HFFc6 (cell line): ENCODE data around the gene PTP4A1. TPM values are rescaled to one million over a fixed set of nuclear protein-coding genes. Genes with fewer than 3 reads are reported as not detected.

Source experiments
- DNase-seq: peaks from one replicate; pipeline ENCODE4 v3.0.0-alpha.2; 2018
- H3K27ac Mint-ChIP-seq: 2 replicates; pipeline ENCODE4 v1.8.0; 2020; ENCODE audit warnings: mild to moderate bottlenecking, mixed read lengths
- H3K27me3 Mint-ChIP-seq: 2 replicates; pipeline ENCODE4 v1.8.0; 2021; ENCODE audit warnings: mild to moderate bottlenecking, moderate library complexity, mixed read lengths; ENCODE audit not compliant: insufficient read depth
- H3K36me3 Mint-ChIP-seq: 2 replicates; pipeline ENCODE4 v1.8.0; 2021; ENCODE audit warnings: low read depth, mixed read lengths
- H3K4me1 Mint-ChIP-seq: 2 replicates; pipeline ENCODE4 v1.8.0; 2020; ENCODE audit warnings: low read depth, mixed read lengths
- H3K4me3 Mint-ChIP-seq: 2 replicates; pipeline ENCODE4 v1.8.0; 2020; ENCODE audit warnings: mild to moderate bottlenecking, moderate library complexity, mixed read lengths
- H3K9me3 Mint-ChIP-seq: 2 replicates; pipeline ENCODE4 v1.8.0; 2020; ENCODE audit warnings: mild to moderate bottlenecking, mixed read lengths
- CTCF ChIP-seq: fragments of 200-600 bp; sonication (generic); IDR thresholded peaks from 2 replicates; pipeline ENCODE4 v1.5.0; 2021; ENCODE audit warnings: antibody characterized with exemption, mild to moderate bottlenecking
- total RNA-seq, 6 experiments: library from RNA; stranded (reverse); fragmentation: NEBNext Ultra II Directional; extraction: Animal tissue kit (Norgen Biotek cat#: 25700); gene quantifications; 2 replicates in 1 of 6; 3 replicates in 5 of 6; pipeline ENCODE4 v1.2.3, GENCODE V29; 2021

Gene PTP4A1
- total RNA-seq, 6 experiments from 2014 or later: 86.1 to 109 (median 98.0) TPM

- Mint-ChIP-seq H3K27me3 (peaks cover 13% of the 10 kb centered on the region), H3K4me3 (no peak overlapping the region), H3K36me3 (no peaks in the 10 kb centered on the region), H3K4me1 (peaks cover 6% of the 10 kb centered on the region), H3K27ac (no peak overlapping the region), H3K9me3 (no peaks in the 10 kb centered on the region)
- TF ChIP-seq CTCF: no peak
- DNase-seq: no peak
Observed at GRCh38 chr6:63565058-63565726, 7.1 kb upstream of the PTP4A1 start.

DNA sequence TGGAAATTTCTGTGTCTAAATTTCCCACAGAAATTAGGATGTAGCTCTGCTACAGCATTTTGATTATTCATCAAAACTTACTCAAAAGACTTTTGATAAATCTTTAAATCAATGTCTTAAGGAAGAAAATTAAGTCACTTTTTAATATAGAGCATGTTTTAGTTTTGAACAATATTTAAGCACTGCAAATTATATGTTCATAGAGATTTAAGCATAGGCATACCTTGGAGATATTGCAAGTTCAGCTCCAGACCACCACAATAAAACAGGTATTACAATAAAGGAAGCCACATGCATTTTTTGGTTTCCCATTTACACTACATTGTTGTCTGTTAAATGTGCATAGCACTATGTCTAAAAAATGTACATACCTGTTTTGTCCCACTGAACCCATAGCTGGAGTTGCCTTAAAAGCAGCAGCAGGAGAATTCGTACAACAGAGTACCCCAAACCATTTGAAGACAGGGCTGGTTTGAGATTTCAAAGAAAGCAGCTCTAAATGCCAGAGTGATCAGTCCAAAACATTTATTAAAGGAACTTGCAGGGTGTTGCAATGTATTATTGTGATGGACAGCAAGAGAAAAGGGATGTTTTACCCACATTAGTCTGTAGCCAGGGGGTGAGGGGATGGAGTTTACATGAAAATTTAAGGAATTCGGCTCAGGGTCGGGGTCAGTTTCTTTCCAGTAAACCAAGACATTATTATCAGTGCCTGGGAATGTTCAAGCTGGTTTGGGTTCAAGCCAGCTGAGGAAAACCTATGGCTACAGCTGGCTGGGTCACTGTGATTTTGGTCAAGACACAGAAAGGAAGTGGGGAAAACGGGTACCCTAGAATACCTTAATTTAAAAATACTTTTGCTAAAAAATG is 6.3 kb upstream of the PTP4A1 start:
- H3K27me3 Mint-ChIP-seq: peaks cover 12% of the 10 kb centered on the region
- no peaks in the 10 kb centered on the region; the same call in 1 of the 2 replicates for H3K4me1 Mint-ChIP-seq
- H3K27ac Mint-ChIP-seq: no peak overlapping the region
- H3K4me3 Mint-ChIP-seq: no peak overlapping the region
- H3K36me3 Mint-ChIP-seq: no peaks in the 10 kb centered on the region
- no peak for TF ChIP-seq CTCF
- no peaks in the 10 kb centered on the region for H3K9me3 Mint-ChIP-seq
- no peak for DNase-seq

DNA sequence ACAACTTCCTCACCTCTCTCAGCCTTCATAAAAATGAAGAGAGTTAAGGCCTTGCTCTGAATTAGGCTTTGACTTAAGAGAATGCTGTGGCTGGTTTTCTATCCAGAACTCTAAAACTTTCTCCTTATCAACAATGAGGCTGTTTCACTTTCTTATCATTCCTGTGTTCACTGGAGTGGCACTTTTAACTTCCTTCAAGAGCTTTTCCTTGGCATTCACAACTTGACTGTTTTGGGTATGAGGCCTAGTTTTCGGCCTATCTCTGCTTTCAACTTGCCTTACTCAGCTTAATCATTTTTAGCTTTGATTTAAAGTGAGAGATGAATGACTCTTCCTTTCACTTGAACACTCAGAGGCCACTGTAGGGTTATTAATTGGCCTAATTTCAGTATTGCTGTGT is 4.3 kb upstream of the PTP4A1 start:
- H3K4me3 Mint-ChIP-seq: no peak overlapping the region
- no peak for TF ChIP-seq CTCF
- H3K27me3 Mint-ChIP-seq: peaks cover 12% of the 10 kb centered on the region
- H3K27ac Mint-ChIP-seq: no peak overlapping the region
- peaks cover 9% of the 10 kb centered on the region for H3K4me1 Mint-ChIP-seq
- no peaks in the 10 kb centered on the region for H3K36me3 Mint-ChIP-seq
- H3K9me3 Mint-ChIP-seq: no peaks in the 10 kb centered on the region
- no peak for DNase-seq

DNA sequence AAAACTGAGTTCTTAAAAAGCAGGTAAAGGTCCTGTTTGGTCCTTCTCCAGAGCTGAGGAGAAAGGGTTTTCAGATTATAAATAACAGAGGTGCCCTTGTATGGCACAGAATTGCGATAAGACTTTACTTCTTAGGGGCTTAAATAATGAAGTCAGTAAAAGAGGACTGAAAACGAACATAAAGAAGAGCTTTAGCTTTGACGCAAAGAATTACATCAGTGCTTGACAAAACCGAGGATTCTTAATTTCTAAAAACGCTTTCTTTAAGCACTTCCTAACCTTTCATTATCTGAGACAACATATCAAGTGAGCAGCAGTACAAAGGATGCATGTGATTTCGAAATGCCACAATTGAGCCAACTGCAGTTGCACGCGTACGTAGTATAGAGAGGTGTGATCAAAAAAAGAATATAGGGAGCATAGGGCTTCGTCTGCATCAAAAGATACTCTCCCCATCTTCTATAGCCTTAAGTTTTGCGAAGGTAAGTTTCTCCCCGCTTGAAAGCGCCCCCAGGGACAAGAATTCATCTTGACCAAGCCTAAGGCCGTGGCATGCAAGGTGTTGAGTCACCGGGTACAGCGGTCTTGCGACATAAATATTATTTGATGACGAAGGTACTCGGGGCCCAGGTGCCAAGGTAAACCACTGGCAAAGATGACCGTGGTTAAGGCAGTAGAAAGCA is 778 bp upstream of the PTP4A1 start:
- H3K27ac Mint-ChIP-seq: peak overlapping the region; percentile 92
- no peak; the same call in 1 of the 2 replicates for TF ChIP-seq CTCF
- H3K36me3 Mint-ChIP-seq: peaks cover 20% of the 10 kb centered on the region
- peaks cover 36% of the 10 kb centered on the region for H3K4me1 Mint-ChIP-seq
- peaks cover 4% of the 10 kb centered on the region; the same call in 1 of the 2 replicates for H3K9me3 Mint-ChIP-seq
- peak overlapping the region; percentile 87 for H3K4me3 Mint-ChIP-seq
- peaks cover 7% of the 10 kb centered on the region; the same call in 1 of the 2 replicates for H3K27me3 Mint-ChIP-seq
- peak; percentile 57 for DNase-seq

- Mint-ChIP-seq H3K4me1 (peaks cover 39% of the 10 kb centered on the region), H3K4me3 (peak overlapping the region; percentile 98), H3K36me3 (peaks cover 29% of the 10 kb centered on the region), H3K9me3 (peaks cover 4% of the 10 kb centered on the region; the same call in 1 of the 2 replicates), H3K27ac (peak overlapping the region; percentile 92), H3K27me3 (peaks cover 7% of the 10 kb centered on the region; the same call in 1 of the 2 replicates)
- no peak for DNase-seq
- TF ChIP-seq CTCF: no peak
Observed at GRCh38 chr6:63572747-63573075, 431 bp downstream of the PTP4A1 start.
